NCI-H2227 (cell line): ENCODE data around the gene PPRC1.

Experiments
- DNase-seq: peaks from one replicate; lab custom pipeline; 2025; ENCODE audit not compliant: unreplicated experiment; lab: John Stamatoyannopoulos, UW

The PPRC1 gene

DNA sequence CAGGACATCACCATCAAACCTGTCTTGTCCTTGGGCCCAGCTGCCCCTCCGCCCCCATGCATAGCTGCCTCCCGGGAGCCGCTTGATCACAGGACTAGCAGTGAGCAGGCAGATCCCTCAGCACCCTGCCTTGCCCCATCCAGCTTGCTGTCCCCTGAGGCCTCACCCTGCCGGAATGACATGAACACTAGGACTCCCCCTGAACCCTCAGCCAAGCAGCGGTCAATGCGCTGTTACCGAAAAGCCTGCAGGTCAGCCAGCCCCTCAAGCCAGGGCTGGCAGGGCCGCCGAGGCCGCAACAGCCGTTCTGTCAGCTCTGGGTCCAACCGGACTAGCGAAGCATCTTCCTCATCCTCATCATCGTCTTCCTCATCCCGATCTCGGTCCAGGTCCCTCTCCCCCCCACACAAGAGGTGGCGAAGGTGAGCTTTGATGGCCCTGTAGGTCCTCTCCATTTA is 14.2 kb downstream of the PPRC1 start:
- no peak for DNase-seq

GRCh38 chr10:102147561-102147960 is 14.7 kb downstream of the PPRC1 start:
- no peak for DNase-seq

DNA sequence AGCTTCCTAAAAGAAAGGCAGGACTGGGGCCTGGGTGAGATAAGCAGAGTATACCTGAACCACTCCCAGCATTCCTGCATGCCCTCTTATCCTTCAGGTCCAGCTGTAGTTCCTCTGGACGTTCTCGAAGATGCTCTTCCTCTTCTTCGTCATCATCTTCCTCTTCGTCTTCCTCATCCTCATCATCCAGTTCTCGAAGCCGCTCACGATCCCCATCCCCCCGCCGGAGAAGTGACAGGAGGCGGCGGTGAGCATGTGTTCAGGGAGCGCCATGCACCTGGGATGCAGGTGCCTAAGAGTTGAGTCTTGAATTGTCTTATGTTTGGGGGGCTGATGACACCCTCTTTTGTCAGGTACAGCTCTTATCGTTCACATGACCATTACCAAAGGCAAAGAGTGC is 15.4 kb downstream of the PPRC1 start:
- no peak for DNase-seq

GRCh38 chr10:102150970-102151773 is 18.3 kb downstream of the PPRC1 start:
- no peak for DNase-seq

DNA sequence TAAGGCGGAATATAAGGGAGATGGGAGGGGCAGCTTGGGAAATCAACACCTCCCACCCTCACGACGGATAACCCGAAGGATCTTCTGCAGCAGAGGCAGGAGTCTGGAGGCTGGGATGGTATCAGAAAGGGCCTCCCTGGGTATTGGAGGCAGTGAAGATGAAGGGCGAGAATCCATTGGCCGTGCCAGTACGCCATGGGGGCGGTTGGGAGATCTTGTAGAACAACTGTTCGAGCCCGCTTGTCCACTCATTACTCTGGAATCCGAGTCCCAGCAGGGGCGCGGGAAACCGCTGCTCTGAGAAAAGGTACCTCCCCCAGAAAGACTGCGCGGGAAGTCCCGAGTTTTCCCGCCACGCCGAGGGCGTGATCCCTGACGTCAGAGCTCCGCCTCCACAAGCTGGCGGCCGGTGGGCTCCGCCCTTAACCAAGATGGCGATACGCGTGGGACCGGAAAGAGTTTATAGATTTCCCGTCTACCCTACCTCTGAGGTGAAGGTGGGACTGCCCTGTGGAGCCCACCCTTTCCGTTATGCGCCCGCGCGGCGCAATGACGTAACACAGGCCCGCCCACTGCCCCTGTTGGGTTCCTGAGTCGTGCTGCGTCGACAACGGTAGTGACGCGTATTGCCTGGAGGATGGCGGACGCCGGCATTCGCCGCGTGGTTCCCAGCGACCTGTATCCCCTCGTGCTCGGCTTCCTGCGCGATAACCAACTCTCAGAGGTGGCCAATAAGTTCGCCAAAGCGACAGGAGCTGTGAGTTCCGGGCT is 19.1 kb downstream of the PPRC1 start, which contains the start of gene NOLC1:
Gene NOLC1 (plus strand): TSS at position 616 of the 771 bp plus-strand sequence. CDS start 22 bp downstream, at position 638.
- DNase-seq = peak; percentile 97

- DNase-seq = no peak
These were observed 19.7 kb downstream of the PPRC1 start for GRCh38 chr10:102152545-102152890.

- no peak for DNase-seq
These were observed 20.3 kb downstream of the PPRC1 start for GRCh38 chr10:102153093-102153620.

DNA sequence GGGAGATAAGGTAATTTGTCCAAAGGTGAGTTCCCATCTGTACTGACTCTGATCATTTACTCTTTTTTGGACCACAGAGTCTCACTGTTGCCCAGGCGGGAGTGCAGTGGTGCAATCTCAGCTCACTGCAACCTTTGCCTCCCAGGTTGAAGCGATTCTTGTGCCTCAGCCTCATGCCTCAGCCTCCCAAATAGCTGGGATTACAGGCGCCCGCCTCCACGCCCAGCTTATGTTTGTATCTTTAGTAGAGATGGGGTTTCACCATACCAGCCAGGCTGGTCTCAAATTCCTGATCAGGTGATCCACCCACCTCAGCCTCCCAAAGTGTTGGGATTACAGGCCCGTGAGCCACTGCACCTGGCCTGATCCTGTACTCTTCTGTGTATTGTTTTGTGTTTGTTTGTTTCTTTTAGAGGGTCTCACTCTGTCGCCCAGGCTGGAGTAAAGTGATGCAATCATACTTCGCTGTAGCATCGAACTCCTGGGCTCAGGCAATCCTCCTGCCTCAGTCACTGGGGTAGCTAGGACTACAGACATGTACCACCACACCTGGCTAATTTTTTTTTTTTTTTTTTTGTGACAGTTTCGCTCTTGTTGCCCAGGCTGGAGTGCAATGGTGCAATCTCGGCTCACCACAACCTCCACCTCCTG is 21.8 kb downstream of the PPRC1 start:
- DNase-seq = no peak

GRCh38 chr10:102157224-102157623 is 24.4 kb downstream of the PPRC1 start:
- no peak for DNase-seq

GRCh38 chr10:102159051-102159597 is 26.3 kb downstream of the PPRC1 start:
- no peak for DNase-seq

GRCh38 chr10:102159831-102160230 is 27.0 kb downstream of the PPRC1 start:
- no peak for DNase-seq

GRCh38 chr10:102163342-102163989 is 30.6 kb downstream of the PPRC1 start:
- DNase-seq = no peak

DNA sequence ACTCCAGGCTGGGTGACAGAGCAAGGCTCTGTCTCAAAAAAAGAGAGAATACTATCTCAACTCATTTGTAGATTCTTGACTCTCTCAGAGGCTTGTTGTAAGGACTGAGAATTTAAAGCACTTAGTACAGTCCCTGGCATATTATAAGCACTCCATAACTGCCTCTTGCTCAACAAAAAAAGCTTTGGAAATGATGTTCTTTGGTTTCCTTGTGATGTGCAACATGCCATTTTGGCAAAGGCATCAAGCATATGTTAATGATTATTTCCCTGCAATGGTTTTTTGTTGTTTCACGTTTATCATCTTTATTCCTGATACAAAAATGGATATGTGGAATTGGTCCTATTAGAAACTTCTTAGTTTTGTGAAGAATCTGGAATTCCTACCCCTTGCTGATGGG is 35.0 kb downstream of the PPRC1 start:
- no peak for DNase-seq

DNA sequence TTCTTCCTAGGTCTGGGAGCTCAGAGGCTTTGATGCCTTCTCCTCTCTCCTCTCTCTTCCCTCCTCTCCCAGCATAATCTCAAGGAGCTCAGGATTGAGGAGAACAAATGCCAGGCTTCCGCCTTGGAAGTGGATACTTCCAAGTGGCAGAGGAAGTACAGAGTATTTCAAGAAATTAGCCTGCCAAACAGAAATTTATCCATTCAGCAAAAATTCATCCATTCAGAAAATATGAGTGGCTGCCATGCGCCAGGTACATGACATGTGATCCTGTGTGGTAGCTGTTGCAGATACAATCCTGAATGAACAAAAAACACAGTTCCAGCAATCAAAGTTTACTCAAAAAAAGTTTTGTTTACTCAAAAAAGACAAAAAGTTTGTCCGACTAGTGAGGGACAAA is 37.8 kb downstream of the PPRC1 start:
- no peak for DNase-seq

DNA sequence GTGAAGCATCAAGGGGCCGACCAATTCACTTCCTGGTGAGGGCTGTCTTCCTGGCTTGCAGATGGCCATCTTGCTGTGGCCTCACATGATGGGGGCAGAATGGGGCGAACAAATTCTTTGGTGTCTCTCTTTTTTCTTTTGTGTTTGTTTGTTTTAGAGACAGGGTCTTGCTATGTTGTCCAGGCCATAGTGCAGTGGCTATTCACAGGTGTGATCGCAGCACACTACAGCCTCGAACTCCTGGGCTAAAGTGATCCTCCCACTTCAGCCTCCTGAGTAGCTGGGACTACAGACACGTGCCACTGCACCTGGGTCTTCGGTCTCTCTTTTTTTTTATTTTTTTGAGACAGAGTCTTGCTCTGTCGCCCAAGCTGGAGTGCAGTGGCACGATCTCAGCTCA is 39.4 kb downstream of the PPRC1 start:
- DNase-seq = no peak

DNA sequence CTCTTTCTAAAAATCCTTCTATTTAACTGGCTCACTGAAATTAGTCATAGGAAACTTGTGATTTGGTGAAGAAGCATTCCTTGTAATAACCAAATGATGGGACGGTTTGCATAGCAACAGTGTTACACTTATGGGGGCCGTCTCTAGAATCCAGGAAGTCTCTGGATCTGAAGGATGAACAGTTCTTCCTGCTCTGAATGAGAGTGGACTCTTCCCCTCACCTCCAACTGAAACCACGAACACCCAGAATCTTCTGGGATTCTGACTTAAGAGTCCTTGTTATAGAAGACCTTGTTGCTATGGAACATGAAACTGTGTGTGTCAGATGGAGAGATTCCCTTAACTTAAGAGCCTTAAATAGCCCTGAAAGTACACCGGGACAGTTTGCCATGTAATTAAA is 42.6 kb downstream of the PPRC1 start:
- no peak for DNase-seq

DNA sequence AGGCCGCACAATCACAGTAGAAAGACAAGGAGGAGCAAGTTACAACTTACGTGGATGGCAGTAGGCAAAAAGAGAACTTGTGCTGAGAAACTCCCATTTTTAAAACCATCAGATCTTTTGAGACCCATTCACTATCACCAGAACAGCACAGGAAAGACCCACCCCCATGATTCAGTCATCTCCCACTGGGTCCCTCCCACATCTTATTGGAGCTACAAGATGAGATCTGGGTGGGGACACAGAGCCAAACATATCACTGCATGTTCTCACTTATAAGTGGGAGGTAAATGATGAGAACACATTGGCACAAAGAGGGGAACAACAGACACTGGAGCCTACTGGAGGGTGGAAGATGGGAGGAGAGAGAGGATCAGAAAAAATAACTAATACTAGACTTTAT is 51.8 kb downstream of the PPRC1 start:
- no peak for DNase-seq

DNA sequence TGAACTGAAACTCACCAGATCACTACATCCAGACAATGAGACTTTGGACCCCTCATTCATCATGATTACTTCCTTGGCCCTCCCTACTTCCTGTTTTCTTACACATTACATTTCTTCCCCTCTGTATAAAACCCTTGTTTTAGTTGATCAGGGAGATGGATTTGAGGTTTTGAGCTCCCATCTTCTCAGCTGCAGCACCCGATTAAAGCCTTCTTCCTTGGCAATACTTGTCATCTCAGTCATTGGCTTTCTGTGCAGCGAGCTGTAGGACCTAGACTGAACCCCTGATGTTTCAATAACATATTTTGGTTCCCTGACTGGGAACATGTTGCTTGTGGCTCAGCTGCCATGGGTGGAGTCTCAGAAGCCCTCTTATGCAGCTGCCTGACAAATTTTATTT is 52.4 kb downstream of the PPRC1 start:
- DNase-seq = no peak

DNA sequence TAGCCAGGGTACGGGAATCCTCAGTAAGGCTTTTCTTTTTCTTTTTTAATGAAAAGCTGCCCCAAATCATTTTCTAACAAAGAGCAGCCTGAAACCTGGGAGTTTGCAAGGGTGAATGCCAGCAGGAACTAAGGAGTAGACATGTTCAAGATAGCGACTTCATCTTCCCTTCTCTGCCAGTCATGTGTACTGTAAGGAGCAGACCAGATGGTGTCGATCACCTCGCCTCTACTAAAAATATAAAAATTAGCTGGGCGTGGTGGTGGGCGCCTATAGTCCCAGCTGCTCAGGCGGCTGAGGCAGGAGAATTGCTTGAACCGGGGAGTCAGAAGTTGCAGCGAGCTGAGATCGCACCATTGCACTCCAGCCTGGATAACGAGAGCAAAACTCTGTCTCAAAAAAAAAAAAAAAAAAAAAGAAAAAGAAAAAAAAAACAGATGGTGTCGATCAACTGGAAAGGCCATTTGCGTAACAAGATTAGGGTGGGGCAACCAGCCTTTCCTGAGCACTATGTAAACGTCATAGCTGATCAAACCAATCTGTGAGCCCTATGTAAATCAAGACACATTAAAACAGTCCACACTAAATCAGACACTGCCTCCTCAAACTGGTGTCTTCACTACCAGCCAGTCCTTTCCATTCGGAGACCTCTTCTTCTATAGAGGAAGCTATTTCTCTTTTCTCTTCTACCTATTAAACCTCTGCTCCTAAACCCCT is 53.1 kb downstream of the PPRC1 start:
- peak; percentile 4 for DNase-seq

- no peak for DNase-seq
These were observed 55.6 kb downstream of the PPRC1 start for GRCh38 chr10:102188298-102188940.
